Measurements from ENCODE around the gene CDC42BPG. TPM values are rescaled to one million over a fixed set of nuclear protein-coding genes. Genes with fewer than 3 reads are reported as not detected.

The CDC42BPG gene
- total and polyA plus RNA-seq, 9 of the 15 experiments (the other 6 are each of a cell fraction or from before 2014, with no cell fraction given) = 0.04 to 8.8 (median 2.1) TPM

DNA sequence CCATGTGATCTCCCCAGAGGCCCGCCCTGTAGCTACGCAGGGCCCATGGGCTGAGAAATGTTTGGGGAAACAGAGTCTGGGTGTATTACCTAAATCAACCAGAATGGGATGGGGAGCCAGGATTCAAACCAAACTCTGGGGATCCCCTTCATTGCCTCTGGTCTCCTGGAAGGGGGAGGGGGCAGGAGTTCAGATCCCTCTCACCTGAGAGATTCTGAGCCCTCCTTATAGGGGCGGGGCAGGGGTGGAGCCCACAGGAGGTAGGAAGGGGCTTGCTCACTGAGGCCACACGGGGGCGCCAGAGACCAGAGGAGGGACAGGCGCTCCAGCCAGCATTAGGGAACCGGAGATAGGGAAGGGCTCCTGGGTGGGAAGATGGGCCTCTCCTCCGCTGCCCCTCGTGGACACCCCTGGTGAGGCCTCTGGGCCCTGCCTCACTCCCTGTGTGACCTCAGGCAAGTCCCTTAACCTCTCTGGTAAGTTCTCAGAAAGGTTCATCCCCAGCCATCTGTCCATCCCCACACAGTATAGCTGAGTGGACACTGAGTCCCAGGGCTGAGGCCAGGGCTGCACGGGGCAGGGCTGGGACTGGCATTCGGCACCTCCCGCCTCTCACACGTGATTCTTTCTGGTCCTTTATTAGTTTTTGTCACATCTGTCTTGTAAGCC, 2.7 kb upstream of the CDC42BPG start:
- no peak overlapping the region for H3K4me3 ChIP-seq
- peak; percentile 91 to 96 (median 92) for DNase-seq (ENCODE audit: extremely low read depth in 1 of 4, low spot score in 3 of 4)
- H3K9me3 ChIP-seq (replicated peaks; ENCODE audit: control insufficient read depth, insufficient read depth, low read depth, low read length) = no peaks in the 10 kb centered on the region
- peak overlapping the region; percentile 92 for H2AFZ ChIP-seq (ENCODE audit: low read depth, low read length)
- WGBS (ENCODE audit: insufficient coverage, low coverage, missing lambda C conversion rate) = 19% methylated on average over 13 of the region's 13 CpGs
- H3K79me2 ChIP-seq (ENCODE audit: control insufficient read depth, insufficient read depth, low read length) = peaks cover 20% of the 10 kb centered on the region; the same call in 2 of the 3 replicates
- no peaks in the 10 kb centered on the region for H4K20me1 ChIP-seq (replicated peaks; ENCODE audit: control insufficient read depth, insufficient read depth, low read length)
- ChIA-PET CTCF (ENCODE audit: low intra/inter-chr PET ratio) (interaction anchor here (0.6 to 3.7 kb wide), 11 partner anchors 39 to 416 kb away, joined by 3 to 39 read pairs (median 4); partner anchors contain the start of genes ARL2, BATF2 and ZNHIT2), POLR2A (interaction anchor here (0.7 to 4.4 kb wide), 10 partner anchors 11 to 428 kb away, joined by 3 to 26 read pairs (median 4); partner anchors contain the start of gene EHD1)
- no peaks in the 10 kb centered on the region; a peak in 1 of 5 replicates for H3K27me3 ChIP-seq (ENCODE audit: control insufficient read depth in 2 of 2, insufficient read depth in 2 of 2, low read length in 2 of 2)
- no peak overlapping the region; the same call in 2 of the 3 replicates for H3K27ac ChIP-seq (ENCODE audit: extremely low read depth, low read depth, low read length)
- peak; percentile 88 for FAIRE-seq
- no TSS peak for BruUV-seq (replicated peaks)
- H3K4me1 ChIP-seq (replicated peaks in 1 of 2; ENCODE audit: control insufficient read depth in 2 of 2, insufficient read depth in 2 of 2, low read length in 2 of 2) = peaks cover 54 to 82% of the 10 kb centered on the region in 2 experiments
- no peaks in the 10 kb centered on the region for H3K9me1 ChIP-seq (ENCODE audit: control insufficient read depth, insufficient read depth, low read length)
- peak; percentile 84 for ATAC-seq
- in situ Hi-C loops (cut with MboI) (loop anchor here (5.0 kb wide), 2 partner anchors 45 to 150 kb away; partner anchors contain the start of gene BATF2), intact Hi-C loops (cut with micrococcal nuclease) (loop anchor here (1.0 to 10.0 kb wide), 7 partner anchors 42 to 408 kb away; partner anchors contain the start of genes ARL2, BATF2 and TM7SF2)
- H3K4me2 ChIP-seq (ENCODE audit: insufficient read depth, low read length) = no peak overlapping the region
- no peaks in the 10 kb centered on the region; the same call in 2 of the 3 replicates for H3K36me3 ChIP-seq (ENCODE audit: control insufficient read depth, insufficient read depth, low read length)
- H3K9ac ChIP-seq (ENCODE audit: insufficient read depth in 1 of 2, low read depth in 2 of 2, low read length in 2 of 2) = peak overlapping the region in 1 of 2 experiments; percentile 59; a peak in 1 of 4 replicates
- TF ChIP-seq MYNN (IDR thresholded peaks at IDR 0.05) (0 out of 2 replicates have a peak, but pooled peaks have one; percentile 44), MYNN (CRISPR knock-in tag; IDR thresholded peaks at IDR 0.05) (no peak), HCFC1 (IDR thresholded peaks at IDR 0.05; ENCODE audit: low read depth, low read length) (peak; percentile 39), SMAD4 (CRISPR knock-in tag; conservative IDR thresholded peaks at IDR 0.05) (0 out of 2 replicates have a peak, but pooled peaks have one; percentile 34), PHF21A (IDR thresholded peaks at IDR 0.05; ENCODE audit: borderline replicate concordance, low read depth) (peak; percentile 51; the same call in 1 of the 2 replicates), EP400 (IDR thresholded peaks at IDR 0.05) (peak; percentile 35; the same call in 1 of the 2 replicates), KAT7 (CRISPR knock-in tag; IDR thresholded peaks at IDR 0.05; ENCODE audit: borderline replicate concordance) (peak; percentile 74; the same call in 1 of the 2 replicates), STAG1 (CRISPR knock-in tag; IDR thresholded peaks at IDR 0.05; ENCODE audit: borderline replicate concordance) (peak; percentile 96), ADNP (tag; IDR thresholded peaks at IDR 0.05) (no peak), ZNF778 (CRISPR knock-in tag; IDR thresholded peaks at IDR 0.05) (no peak), GABPB1 (CRISPR knock-in tag; IDR thresholded peaks at IDR 0.05) (peak; percentile 74; the same call in 1 of the 2 replicates), MEF2A (IDR thresholded peaks at IDR 0.05; ENCODE audit: control insufficient read depth, low read depth, low read length) (peak; percentile 23; the same call in 1 of the 2 replicates), L3MBTL2 (IDR thresholded peaks at IDR 0.05) (peak; percentile 57; the same call in 1 of the 2 replicates)
- TF ChIP-seq, protein P1, sequence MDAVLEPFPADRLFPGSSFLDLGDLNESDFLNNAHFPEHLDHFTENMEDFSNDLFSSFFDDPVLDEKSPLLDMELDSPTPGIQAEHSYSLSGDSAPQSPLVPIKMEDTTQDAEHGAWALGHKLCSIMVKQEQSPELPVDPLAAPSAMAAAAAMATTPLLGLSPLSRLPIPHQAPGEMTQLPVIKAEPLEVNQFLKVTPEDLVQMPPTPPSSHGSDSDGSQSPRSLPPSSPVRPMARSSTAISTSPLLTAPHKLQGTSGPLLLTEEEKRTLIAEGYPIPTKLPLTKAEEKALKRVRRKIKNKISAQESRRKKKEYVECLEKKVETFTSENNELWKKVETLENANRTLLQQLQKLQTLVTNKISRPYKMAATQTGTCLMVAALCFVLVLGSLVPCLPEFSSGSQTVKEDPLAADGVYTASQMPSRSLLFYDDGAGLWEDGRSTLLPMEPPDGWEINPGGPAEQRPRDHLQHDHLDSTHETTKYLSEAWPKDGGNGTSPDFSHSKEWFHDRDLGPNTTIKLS (IDR thresholded peaks at IDR 0.05; ENCODE audit: borderline replicate concordance, low read depth) = 0 out of 2 replicates have a peak, but pooled peaks have one; percentile 19
- TF ChIP-seq, protein P2, sequence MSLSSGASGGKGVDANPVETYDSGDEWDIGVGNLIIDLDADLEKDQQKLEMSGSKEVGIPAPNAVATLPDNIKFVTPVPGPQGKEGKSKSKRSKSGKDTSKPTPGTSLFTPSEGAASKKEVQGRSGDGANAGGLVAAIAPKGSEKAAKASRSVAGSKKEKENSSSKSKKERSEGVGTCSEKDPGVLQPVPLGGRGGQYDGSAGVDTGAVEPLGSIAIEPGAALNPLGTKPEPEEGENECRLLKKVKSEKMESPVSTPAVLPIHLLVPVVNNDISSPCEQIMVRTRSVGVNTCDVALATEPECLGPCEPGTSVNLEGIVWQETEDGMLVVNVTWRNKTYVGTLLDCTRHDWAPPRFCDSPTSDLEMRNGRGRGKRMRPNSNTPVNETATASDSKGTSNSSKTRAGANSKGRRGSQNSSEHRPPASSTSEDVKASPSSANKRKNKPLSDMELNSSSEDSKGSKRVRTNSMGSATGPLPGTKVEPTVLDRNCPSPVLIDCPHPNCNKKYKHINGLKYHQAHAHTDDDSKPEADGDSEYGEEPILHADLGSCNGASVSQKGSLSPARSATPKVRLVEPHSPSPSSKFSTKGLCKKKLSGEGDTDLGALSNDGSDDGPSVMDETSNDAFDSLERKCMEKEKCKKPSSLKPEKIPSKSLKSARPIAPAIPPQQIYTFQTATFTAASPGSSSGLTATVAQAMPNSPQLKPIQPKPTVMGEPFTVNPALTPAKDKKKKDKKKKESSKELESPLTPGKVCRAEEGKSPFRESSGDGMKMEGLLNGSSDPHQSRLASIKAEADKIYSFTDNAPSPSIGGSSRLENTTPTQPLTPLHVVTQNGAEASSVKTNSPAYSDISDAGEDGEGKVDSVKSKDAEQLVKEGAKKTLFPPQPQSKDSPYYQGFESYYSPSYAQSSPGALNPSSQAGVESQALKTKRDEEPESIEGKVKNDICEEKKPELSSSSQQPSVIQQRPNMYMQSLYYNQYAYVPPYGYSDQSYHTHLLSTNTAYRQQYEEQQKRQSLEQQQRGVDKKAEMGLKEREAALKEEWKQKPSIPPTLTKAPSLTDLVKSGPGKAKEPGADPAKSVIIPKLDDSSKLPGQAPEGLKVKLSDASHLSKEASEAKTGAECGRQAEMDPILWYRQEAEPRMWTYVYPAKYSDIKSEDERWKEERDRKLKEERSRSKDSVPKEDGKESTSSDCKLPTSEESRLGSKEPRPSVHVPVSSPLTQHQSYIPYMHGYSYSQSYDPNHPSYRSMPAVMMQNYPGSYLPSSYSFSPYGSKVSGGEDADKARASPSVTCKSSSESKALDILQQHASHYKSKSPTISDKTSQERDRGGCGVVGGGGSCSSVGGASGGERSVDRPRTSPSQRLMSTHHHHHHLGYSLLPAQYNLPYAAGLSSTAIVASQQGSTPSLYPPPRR (CRISPR knock-in tag; IDR thresholded peaks at IDR 0.05; ENCODE audit: borderline replicate concordance) = no peak

Data from K562 (cell line).